ENCODE data around the gene GGTLC2.
"Not testable (repeated sequence)": the region's sequence is repeated elsewhere in the genome, so short reads cannot be mapped to it uniquely, and the experiment has no call there.

The GGTLC2 gene

DNA sequence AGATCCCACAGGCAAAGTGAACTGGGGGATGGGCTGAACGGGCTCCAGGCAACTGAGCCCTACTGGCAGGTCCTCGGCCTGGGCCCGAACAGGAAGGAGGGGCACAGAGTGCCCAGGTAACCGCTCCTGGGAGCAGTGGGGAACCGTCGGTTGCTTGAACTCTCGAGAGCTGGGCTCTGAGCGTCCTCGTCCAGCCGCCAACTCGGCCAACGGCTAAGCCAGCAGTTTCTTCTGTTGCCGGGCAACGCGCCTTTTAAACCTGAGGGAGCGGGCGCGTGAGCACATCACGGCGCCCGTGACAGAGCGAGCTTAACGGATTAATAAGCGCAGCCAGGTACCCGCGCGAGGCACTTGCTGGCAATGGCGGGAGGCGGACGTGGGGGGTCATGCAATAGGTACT, at the start of gene GGTLC2:
GGTLC2 (plus strand) TSS at position 301 of the 400 bp plus-strand sequence. CDS start 1,732 bp downstream, outside the sequence.
- DNase-seq, result not testable (repeated sequence)

DNA sequence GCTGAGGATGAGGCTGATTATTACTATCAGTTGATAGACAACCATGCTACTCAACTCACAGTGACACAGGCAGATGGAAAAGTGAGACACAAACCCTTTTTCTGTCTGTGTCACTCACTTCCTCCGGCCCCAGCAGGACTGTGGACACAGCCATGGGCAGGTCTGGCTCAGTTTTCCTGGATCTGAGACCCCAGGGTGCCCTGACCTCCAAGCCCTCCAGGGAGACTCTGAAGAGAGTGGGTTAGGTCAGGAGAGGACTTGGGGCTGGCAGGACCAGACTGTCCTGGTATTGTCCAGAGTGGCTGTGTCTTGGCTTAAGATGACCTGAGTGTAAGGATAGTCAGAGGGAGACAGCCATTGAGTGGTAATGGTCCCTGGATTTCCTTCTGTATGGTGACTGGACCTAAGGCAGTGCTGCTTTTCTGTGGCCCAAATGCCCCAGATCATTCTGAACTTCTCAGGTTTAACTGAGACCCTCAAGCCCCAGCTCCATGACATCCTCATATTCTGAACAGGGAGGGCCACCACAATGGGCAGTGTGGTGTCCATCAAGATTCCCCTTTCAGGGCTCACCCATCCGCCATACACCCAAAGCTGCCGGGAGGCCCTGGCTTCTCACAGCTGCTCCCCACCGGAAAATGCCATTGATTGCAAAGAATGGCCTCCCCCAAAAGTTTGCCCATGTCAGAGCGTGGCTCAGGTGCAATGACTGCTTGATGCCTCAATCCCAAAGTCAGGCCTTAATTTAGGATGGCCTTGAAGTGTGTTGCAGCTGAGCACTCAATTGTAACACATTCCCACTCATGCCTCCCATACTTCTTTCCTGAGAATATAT, 49.2 kb upstream of the GGTLC2 start:
- no peak for DNase-seq

DNA sequence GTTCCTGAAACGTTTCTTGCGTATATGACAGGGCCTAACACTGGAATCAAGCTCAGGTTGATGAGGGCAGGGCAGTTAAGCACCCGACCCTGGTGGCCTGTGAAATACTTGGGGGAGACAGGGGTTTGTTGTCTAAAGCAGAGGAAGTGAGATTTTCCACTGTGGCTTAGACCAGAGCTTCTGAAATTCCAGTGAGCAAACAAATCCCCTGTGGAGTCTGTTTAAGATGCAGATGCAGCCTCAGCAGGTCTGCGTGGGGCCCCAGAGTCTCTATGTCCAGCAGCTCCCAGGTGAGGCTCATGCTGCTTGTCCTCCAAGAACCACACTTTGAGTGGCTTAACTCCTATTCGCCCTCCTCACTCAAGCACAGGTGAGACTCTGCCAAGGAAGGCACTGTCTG, 46.3 kb upstream of the GGTLC2 start:
- DNase-seq, result no peak

DNA sequence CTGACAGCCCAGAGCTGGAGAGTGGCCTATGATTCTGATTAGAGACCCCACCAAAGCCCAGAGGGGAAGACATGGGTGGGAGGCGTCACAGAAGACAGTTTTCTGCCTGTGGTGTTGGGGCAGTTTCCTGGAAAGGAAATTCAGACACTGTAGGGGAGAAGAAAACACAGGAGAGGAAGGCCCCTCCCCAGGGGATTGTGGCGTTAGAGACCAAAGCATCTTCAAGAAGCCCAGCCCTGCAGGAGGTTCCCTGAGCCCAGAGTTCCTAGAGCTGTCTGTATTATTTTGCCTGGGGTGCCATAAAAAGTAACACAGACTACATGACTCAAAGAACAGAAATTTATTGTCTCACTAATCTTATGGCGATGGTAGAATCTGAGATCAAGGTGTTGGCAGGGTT, 45.2 kb upstream of the GGTLC2 start:
- no peak for DNase-seq

DNA sequence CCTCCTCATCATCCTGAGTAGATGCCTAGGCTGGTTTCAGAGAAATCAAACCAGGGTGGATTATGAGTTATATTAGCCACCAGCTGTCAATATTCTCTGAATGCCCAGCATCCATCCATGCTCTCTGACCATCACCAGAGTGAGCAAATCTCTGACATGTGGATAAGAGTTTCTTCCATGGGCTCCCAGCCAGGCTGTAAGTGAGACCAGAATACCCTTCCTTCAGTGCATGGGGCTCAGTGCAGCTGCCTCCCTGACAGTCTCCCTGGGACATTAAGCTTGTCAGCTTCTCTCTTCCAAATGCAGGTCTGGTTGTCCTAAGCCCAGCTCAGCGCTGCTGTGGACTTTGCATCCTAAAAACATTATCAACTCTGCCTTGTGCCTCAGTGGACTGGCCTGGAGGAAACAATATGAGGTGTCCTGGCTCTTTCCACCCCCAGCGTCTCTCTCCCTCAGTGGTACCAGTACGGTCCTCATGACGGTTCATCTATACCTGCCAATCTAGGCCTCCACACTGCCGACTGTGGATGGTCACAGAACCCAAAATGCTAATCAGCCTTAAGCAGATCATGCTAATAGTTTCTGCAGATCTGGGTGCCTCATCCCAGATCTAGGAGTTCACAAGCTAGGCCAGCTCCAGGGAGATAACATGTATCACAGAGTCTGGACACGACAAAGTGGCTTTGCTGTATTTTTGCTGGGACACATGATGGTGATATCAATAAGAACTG, 43.7 kb upstream of the GGTLC2 start:
- no peak for DNase-seq

DNA sequence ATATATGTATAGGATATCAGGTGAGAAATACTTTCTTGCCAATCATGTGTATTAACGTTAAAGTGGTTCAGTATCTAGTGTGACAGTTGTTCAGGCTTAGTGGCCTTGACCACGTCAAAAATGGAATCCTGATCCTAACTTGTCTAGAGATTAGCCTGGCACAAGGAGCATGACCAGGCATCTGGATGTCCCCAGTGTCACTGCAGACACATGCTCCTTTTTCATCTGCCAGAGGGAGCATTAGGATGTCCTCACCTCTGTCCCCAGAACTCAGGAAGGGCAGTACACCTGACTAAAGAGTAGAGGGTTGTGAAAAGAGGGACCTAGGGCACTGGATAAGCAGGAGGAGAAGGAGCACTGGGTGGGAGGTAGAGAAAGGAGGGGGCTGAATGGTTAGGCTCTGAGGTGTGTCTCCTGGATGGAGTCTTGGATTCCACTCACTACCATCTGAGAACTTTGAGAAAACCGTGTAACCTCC, 40.9 kb upstream of the GGTLC2 start:
- DNase-seq, result no peak

DNA sequence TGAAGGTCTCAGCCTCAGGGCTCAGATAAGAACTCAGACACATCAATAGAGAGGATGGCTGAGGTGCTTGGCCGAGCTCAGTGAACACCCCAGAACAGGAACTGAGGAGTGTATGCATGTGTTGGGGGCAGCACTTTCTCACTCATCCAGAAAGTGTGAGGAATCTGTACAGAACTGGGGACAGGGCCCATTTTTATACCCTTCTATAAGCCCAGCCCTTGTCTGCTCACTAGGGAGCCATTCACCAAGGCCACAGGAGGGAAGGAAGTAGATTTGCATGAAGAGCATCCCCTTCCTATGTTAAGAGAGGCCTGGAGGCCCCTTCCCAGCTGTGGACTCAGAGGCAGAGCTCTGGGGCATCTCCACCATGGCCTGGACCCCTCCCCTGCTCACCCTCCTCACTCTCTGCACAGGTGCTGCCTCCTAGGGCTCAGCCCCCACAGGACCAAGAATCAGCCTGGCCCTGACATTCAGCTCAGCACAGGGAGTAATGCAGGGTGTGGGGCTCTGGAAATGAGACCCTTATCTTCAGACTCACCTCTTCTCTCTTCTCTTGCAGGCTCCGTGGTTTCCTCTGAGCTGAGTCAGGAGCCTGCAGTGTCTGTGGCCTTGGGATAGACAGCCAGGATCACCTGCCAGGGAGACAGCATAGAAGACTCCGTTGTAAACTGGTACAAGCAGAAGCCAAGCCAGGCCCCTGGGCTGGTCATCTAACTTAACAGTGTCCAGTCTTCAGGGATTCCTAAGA, 39.9 kb upstream of the GGTLC2 start:
- DNase-seq, result no peak

DNA sequence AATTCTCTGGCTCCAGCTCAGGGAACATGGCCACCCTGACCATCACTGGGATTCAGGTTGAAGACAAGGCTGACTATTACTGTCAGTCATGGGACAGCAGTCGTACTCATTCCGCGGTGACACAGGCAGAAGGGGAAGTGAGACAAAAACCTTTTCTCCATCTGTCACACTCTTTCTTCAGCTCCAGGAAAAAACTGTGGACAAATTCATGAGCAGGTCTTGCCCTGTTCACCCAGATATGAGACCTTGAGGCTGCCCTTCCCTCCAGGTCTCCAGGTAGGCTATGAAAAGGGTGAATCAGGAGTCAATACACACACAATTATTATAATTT, 39.4 kb upstream of the GGTLC2 start:
- no peak for DNase-seq

DNA sequence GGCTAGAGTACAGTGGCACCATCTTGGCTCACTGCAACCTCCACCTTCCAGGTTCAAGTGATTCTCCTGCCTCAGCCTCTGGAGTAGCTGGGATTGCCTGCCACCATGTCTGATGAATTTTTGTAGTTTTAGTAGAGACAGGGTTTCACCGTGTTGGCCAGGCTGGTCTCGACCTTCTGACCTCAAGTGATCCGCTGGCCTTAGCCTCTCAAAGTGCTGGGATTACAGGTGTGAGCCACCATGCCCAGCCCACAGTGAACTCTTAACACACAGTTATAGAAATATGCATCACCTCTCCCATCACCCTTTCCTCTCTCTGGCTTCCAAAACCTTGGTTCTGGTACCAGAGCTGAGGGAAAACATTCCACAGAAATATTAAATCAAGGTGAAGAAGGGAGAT, 36.4 kb upstream of the GGTLC2 start:
- not testable (repeated sequence) for DNase-seq

DNA sequence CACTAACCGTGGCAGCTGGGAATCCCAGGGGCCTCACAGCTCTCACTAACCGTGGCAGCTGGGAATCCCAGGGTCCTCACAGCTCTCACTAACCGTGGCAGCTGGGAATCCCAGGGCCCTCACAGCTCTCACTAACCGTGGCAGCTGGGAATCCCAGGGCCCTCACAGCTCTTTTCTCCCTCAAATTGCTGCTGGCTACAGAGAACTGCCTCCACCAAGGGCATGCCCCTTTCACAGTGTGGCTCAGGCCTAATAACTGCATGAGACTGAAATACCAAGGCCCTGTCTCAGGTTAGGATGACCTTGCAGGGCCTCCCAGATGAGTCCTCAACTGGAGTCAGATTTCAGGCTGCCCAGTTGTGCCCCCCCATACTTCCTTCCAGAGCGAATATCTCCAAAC, 35.1 kb upstream of the GGTLC2 start:
- DNase-seq, result no peak

DNA sequence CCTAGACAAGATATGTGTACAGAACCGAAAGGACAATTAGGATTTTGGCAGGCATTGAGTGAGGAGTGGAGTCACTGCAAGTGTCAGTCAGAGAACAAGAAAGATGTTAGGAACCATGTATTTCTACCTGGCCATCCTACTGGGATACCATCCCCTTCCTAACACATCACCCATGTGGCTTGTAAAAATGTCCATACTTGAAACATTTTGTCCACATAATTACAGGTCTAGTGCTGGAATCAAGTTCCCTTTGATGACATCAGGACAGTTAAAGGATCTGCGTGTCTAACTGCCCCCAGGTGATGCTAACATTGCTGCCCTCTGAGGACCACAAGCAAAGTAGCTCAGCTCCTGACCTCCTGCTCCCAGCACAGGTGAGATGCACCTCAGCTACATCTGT, 31.9 kb upstream of the GGTLC2 start:
- no peak for DNase-seq

DNA sequence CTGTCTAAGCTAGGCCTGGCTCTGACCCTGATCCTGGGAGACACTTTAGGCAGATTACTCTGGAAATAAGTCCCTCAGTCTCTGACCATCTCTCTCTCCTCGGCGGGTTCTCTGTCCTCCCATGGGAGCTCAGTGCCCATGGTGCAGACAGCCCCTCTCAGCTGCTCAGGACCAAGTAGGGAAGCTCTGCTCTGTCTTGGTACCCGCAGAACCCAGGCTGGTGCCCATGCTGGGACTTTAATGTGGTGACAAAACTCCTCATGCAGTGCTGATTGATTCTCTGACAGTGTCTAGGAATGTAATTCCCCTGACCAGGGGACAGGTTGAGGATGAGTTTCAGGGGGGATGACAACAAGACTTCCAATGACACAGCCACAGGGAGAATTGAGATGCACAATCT, 30.3 kb upstream of the GGTLC2 start:
- DNase-seq, result no peak

DNA sequence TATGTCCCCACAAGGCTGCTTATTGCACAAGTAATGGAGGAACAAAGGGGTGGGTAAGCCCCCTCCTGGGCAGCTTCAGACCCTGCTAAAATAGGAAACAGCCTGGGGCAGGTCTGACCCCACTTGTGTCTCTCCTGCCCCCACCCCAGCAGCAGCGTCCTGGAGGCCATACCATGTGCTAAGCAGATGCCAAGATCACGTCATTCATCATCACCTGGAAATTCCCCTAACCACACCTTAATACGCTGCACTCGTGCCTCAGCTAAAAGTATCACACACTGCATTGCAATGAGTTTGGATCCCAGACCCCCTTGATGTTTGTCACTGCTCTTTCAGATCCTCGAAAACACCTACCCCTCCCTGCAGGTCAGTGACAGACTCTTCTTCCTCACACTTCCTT, 27.8 kb upstream of the GGTLC2 start:
- DNase-seq, result no peak

DNA sequence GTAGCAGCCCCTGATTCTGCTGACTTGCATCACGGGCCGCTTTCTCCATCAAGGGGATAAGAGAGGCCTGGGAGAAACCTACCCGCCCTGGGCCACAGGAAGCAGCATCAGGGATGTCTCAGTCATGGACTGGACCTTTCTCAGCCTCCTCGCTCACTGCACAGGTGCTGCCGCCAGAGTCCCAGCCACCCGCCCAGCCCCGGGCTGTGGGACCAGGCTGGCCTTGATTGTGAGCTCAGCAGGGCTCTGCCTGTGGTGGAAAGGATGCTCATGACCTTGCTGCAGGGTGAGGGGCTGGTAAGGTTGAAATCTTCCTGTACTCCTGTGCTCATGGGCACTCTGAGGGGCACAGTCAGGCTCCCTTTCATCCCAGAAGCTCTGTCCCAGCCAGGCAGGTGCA, 26.0 kb upstream of the GGTLC2 start:
- no peak for DNase-seq

DNA sequence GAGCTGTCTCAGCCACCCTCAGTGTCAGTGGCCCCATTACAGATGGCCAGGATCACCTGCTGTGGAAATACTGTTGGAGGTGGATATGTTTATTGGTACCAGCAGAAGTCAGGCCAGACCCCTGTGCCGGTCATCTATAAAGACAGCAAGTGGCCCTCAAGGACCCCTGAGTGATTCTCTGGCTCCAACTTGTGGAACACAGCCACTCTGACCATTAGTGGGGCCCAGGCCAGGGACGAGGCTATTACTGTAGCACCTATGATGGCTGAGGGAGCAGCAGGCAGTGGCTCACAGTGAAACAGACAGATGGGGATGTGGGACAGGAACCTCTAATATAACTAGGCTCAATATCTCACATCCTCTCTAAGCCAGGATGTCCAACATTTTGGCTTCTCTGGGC, 25.5 kb upstream of the GGTLC2 start:
- no peak for DNase-seq

DNA sequence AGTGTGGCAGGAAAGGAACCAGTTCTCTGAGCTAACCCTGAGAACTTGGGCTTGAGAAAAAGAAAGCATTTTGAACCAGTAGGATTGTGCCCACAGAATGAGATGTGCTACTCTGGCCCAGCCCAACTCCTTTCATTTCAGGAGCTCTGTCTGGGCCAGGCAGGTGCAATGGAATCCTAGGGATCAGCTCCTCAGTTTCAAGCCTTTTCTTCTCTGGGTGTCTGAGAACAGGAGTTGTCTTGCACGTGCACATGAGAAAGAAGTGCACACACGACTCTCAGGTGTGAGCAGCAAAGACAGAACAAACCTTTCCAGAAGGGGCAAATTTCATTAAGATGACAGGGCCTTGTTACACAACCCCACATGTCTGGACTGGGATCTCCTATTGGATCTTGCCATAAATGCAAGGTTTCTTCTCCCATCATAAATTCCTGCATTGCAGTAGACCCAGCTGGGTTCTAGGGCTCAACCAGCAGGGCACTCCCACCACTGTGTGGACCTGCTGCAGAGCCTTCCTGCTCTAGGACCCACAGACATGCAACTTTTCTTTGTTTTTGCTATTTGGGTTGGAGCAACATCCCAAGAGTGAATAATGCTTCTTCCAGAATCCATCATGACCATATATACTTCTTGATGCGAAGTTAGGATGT, 24.5 kb upstream of the GGTLC2 start:
- no peak for DNase-seq

DNA sequence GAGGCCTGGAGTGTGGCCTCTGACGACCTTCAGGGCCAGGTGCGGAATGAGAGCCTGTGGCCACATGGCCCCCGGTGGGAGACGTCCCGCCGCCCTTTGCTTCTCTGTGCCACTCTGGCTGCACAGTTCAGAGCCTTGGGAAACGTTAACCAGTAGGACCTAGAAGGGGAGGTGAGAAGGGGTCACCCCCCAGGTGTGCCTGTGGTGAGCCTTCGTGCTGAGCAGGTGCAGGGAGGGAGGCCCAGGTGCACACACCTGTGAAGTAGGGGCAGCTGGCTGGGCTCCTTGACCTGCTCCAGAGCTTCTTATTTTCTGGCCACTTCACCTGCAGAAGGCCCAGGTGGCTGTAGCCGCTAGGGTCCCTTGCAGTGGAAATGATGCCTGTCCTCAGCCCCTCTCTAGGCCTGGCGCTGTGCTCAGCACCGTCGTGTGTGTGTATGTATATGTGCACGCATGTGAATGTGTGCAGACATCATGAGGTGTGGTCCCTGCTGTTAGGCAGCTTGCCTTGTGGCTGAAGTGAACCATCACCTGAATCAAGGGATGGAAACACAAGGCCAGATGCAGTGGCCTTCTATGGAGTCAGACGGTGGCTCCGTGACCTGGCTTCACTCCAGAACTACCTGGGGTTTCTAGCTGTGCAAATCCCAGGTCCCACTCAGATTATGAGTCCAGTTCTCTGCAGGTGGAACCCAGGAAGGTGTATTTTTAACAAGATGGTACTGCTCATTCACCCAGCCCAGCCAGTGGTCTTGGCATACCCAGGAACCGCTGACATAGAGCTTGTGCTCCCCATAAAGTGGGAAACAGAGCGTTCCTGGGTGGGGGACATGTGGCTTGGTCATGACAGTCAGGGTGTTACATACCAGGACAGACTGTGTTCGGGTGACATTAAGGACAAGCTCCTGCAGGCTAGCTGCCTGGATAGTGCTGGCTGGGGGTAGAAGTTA, 15.6 kb upstream of the GGTLC2 start:
- not testable (repeated sequence) for DNase-seq

DNA sequence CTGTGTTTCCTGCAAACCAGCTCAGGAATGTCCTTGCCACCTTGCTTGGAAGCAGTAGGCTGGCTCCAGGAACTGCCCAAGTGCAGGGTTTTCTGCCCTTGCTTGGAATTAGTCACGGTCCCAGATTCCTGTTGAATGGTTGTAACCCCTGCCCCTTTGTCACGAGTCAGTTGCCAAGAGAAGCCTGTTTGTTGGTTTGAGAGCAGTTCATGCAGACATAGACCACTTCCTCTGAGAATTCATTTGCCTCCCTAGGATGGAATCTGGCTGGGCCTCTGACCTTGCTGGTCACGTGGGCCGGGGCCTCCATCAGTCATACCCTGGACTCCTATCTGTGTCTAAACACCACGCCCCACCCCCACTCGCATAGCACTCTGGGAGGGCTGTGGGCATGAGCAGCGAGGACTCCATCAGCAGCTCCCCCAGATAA, 13.2 kb upstream of the GGTLC2 start:
- not testable (repeated sequence) for DNase-seq

DNA sequence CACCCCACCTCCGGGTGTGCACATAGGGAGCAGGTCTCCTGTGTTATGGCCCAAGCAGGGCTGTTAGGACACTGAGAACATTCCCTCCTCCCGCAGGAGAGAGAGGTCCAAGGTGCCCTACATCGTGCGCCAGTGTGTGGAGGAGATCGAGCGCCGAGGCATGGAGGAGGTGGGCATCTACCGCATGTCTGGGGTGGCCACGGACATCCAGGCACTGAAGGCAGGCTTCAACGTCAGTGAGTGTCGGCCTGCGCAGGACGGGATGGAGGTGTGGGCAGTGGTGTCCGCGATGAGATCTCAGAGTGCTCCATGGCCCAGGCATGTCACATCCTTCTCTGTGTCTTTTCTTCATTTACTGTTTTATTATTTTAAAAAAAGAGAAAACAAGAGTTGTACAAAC, 12.2 kb upstream of the GGTLC2 start:
- not testable (repeated sequence) for DNase-seq

DNA sequence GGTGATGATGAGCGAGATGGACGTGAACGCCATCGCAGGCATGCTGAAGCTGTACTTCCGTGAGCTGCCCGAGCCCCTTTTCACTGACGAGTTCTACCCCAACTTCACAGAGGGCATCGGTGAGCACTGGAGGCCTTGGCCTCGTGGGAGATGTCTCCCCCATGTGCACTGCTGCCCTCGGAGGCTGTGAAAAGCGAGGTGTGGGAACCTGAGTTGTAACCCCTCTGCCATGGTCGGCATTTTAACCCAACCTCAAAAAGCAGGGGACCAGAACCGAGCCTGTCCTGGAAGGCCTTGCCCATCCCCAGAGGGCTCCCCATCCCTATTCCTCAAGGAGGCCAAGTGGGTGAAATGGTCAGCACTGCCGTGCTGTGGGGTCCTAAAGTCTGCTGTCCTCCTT, 10.9 kb upstream of the GGTLC2 start:
- DNase-seq, result not testable (repeated sequence)

DNA sequence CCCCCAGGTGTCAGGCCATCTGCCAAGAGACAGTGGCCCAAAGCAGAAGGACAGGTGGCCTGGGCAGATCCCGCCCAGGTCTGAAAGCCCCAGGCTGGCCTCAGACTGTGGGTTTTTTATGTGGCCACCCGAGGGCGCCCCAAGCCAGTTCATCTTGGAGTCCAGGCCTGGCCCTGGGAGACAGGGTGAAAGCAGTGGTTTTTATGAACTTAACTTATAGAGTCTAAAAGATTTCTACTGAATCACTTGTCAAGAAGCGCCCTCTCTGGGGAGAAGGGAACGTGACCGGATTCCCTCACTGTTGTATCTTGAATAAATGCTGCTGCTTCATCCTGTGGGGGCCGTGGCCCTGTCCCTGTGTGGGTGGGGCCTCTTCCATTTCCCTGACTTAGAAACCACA, 8.2 kb upstream of the GGTLC2 start:
- peak; percentile 28 for DNase-seq

DNA sequence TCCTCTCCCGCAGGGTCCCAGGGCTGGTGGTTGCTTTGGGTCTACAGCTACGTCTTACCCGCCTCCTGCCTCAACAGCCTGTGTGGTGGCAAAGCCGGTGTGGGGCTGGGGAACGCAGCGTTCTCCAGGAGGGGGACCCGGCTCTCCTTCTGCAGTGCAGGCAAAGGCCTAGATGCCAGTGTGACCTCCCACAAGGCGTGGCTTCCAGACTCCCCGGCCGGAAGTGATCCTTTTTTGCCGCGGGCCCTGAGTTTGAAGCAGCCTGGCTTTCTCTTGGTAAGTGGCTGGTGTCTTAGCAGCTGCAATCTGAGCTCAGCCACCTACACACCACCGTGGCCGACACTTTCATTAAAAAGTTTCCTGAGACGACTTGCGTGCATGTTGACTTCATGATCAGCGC, 6.1 kb upstream of the GGTLC2 start:
- not testable (repeated sequence) for DNase-seq
